ENCODE results near the gene DNM1L.

Gene DNM1L

GRCh38 chr12:32651956-32652210 lies 27.2 kb upstream of the DNM1L start:
- no peak overlapping the region for H3K4me3 ChIP-seq (ENCODE audit: low read depth, low read length)
- DNase-seq (ENCODE audit: low read depth): no peak
- TF ChIP-seq CTCF (conservative IDR thresholded peaks at IDR 0.05; ENCODE audit: low read depth, low read length): no peak

- no peak for DNase-seq (ENCODE audit: low read depth)
- no peak overlapping the region for H3K4me3 ChIP-seq (ENCODE audit: low read depth, low read length)
- TF ChIP-seq CTCF (conservative IDR thresholded peaks at IDR 0.05; ENCODE audit: low read depth, low read length): no peak
Observed at GRCh38 chr12:32659908-32660440, 19.1 kb upstream of the DNM1L start.

GRCh38 chr12:32661706-32662105 lies 17.4 kb upstream of the DNM1L start:
- TF ChIP-seq CTCF (conservative IDR thresholded peaks at IDR 0.05; ENCODE audit: low read depth, low read length): no peak
- no peak overlapping the region for H3K4me3 ChIP-seq (ENCODE audit: low read depth, low read length)
- no peak for DNase-seq (ENCODE audit: low read depth)

GRCh38 chr12:32662665-32663064 lies 16.4 kb upstream of the DNM1L start:
- H3K4me3 ChIP-seq (ENCODE audit: low read depth, low read length): no peak overlapping the region
- TF ChIP-seq CTCF (conservative IDR thresholded peaks at IDR 0.05; ENCODE audit: low read depth, low read length): no peak
- DNase-seq (ENCODE audit: low read depth): no peak

GRCh38 chr12:32666018-32666417 lies 13.1 kb upstream of the DNM1L start:
- no peak for DNase-seq (ENCODE audit: low read depth)
- H3K4me3 ChIP-seq (ENCODE audit: low read depth, low read length): no peak overlapping the region
- TF ChIP-seq CTCF (conservative IDR thresholded peaks at IDR 0.05; ENCODE audit: low read depth, low read length): no peak

GRCh38 chr12:32669584-32669983 lies 9.5 kb upstream of the DNM1L start:
- no peak overlapping the region for H3K4me3 ChIP-seq (ENCODE audit: low read depth, low read length)
- DNase-seq (ENCODE audit: low read depth): no peak
- no peak for TF ChIP-seq CTCF (conservative IDR thresholded peaks at IDR 0.05; ENCODE audit: low read depth, low read length)

- DNase-seq (ENCODE audit: low read depth): peak; percentile 90
- no peak overlapping the region for H3K4me3 ChIP-seq (ENCODE audit: low read depth, low read length)
- TF ChIP-seq CTCF (conservative IDR thresholded peaks at IDR 0.05; ENCODE audit: low read depth, low read length): peak; percentile 76
Observed at GRCh38 chr12:32671930-32672780, 6.9 kb upstream of the DNM1L start.

Data from choroid plexus epithelial cell (primary cell).